Measurements from ENCODE around the gene ZFYVE16.

- TF ChIP-seq POLR2A (IDR thresholded peaks at IDR 0.05; ENCODE audit: low read depth, low read length) (peak; percentile 86), TAF1 (IDR thresholded peaks at IDR 0.05; ENCODE audit: low read depth, low read length) (peak; percentile 78), POLR2AphosphoS5 (IDR thresholded peaks at IDR 0.05; ENCODE audit: low read depth, low read length) (peak; percentile 93), PAX5 (IDR thresholded peaks at IDR 0.05; ENCODE audit: insufficient read depth, low read length, severe bottlenecking) (no peak)
Measured at GRCh38 chr5:80407735-80408483, at the start of gene ZFYVE16.

All from GM12891 (cell line).